ENCODE measurements around the gene TRIP6. TPM values are rescaled to one million over a fixed set of nuclear protein-coding genes. Genes with fewer than 3 reads are reported as not detected.
A peak's percentile ranks its signal among the peaks of the same experiment; 100 is the strongest.

Gene TRIP6
- total and polyA plus RNA-seq, 2 donors (not counting 1 experiment from before 2014, with no cell fraction given) = 6.8 to 13.8 TPM

- ChIA-PET CTCF (interaction anchor here (0.5 to 3.8 kb wide), 6 partner anchors 13 to 256 kb away, joined by 3 to 17 read pairs (median 6); partner anchors contain the start of genes POP7 and SRRT), POLR2A (interaction anchor here (0.6 to 5.6 kb wide), 2 partner anchors 13 to 360 kb away, joined by 5 to 84 read pairs; partner anchors contain the start of gene SRRT)
- H2AFZ ChIP-seq (ENCODE audit: insufficient read depth, low read depth, low read length, poor library complexity, severe bottlenecking) = no peak overlapping the region
- Mint-ChIP-seq H3K27ac (peak overlapping the region; percentile 92), H3K4me1 (peaks cover 51% of the 10 kb centered on the region), H3K27me3 (peaks cover 19% of the 10 kb centered on the region), H3K4me3 (peak overlapping the region; percentile 87), H3K9me3 (ENCODE audit: insufficient read depth) (no peaks in the 10 kb centered on the region)
- 86% methylated on average over 18 of the region's 18 CpGs for WGBS (ENCODE audit: insufficient coverage)
- intact Hi-C loops (cut with micrococcal nuclease) = no loop called here
- H3K79me2 ChIP-seq (ENCODE audit: control insufficient read depth, insufficient read depth, low read length) = peaks cover 16% of the 10 kb centered on the region
- peak overlapping the region; percentile 74 to 76 for H3K27ac ChIP-seq (ENCODE audit: low read length in 2 of 2)
- peaks cover 0 to 16% (median 0%) of the 10 kb centered on the region in 3 donors for H3K9me3 ChIP-seq (ENCODE audit: control extremely low read depth in 1 of 3, control insufficient read depth in 2 of 3, insufficient read depth in 1 of 3, low read length in 2 of 3)
- peaks cover 38 to 48% of the 10 kb centered on the region in 2 donors for H3K4me1 ChIP-seq (ENCODE audit: control insufficient read depth in 2 of 2, insufficient read depth in 2 of 2, low read length in 2 of 2)
- peaks cover 0 to 46% of the 10 kb centered on the region in 2 experiments for H3K36me3 ChIP-seq (replicated peaks in 1 of 2; ENCODE audit: control extremely low read depth in 1 of 2, control insufficient read depth in 1 of 2, extremely low read depth in 1 of 2, insufficient read depth in 2 of 2, low read length in 1 of 2)
- peaks cover 0 to 31% (median 7%) of the 10 kb centered on the region in 4 experiments for H3K27me3 ChIP-seq (replicated peaks in 1 of 4; ENCODE audit: control extremely low read depth in 1 of 4, control insufficient read depth in 3 of 4, insufficient read depth in 4 of 4, low read length in 3 of 4)
- no peak for TF ChIP-seq EZH2 (IDR thresholded peaks at IDR 0.05; ENCODE audit: borderline replicate concordance, insufficient read depth, low read depth, low read length, poor library complexity, severe bottlenecking)
- TF ChIP-seq, protein P1, sequence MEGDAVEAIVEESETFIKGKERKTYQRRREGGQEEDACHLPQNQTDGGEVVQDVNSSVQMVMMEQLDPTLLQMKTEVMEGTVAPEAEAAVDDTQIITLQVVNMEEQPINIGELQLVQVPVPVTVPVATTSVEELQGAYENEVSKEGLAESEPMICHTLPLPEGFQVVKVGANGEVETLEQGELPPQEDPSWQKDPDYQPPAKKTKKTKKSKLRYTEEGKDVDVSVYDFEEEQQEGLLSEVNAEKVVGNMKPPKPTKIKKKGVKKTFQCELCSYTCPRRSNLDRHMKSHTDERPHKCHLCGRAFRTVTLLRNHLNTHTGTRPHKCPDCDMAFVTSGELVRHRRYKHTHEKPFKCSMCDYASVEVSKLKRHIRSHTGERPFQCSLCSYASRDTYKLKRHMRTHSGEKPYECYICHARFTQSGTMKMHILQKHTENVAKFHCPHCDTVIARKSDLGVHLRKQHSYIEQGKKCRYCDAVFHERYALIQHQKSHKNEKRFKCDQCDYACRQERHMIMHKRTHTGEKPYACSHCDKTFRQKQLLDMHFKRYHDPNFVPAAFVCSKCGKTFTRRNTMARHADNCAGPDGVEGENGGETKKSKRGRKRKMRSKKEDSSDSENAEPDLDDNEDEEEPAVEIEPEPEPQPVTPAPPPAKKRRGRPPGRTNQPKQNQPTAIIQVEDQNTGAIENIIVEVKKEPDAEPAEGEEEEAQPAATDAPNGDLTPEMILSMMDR (IDR thresholded peaks at IDR 0.05) = no peak
- peak overlapping the region; percentile 22 to 79 (median 74) for H3K4me3 ChIP-seq (ENCODE audit: control extremely low read depth in 1 of 5, extremely low read depth in 1 of 5, insufficient read depth in 1 of 5, low read depth in 2 of 5, low read length in 4 of 5)
- ATAC-seq (ENCODE audit: low read depth) (no peak), DNase-seq (no peak)
- H4K20me1 ChIP-seq (ENCODE audit: control insufficient read depth, insufficient read depth, low read length, poor library complexity, severe bottlenecking) = peaks cover 23% of the 10 kb centered on the region
- peak overlapping the region; percentile 99 for H3K4me2 ChIP-seq (replicated peaks; ENCODE audit: low read depth, low read length, poor library complexity, severe bottlenecking)
- peak overlapping the region; percentile 77 for H3K9ac ChIP-seq (ENCODE audit: low read length)
These were observed 21.3 kb downstream of the TRIP6 start for GRCh38 chr7:100888291-100888987.

Data from B cell (primary cell).